Colonic mucosa (tissue), 4 donors: Measurements from ENCODE around the gene TRIM44. TPM values are rescaled to one million over a fixed set of nuclear protein-coding genes. Genes with fewer than 3 reads are reported as not detected.
"Not testable (repeated sequence)": the region's sequence is repeated elsewhere in the genome, so short reads cannot be mapped to it uniquely, and the experiment has no call there.

Experiments
- DNase-seq: peaks from one replicate; pipeline ENCODE4 v3.0.0-alpha.2; 2020
- H3K27ac ChIP-seq: fragments of 200-600 bp; one replicate; pipeline ENCODE4 v1.8.0; 2021
- H3K27me3 ChIP-seq: fragments of 200-600 bp; one replicate; pipeline ENCODE4 v1.8.0; 2021
- H3K36me3 ChIP-seq: fragments of 200-600 bp; one replicate; pipeline ENCODE4 v1.8.0; 2021
- H3K4me1 ChIP-seq: fragments of 200-600 bp; one replicate; pipeline ENCODE4 v1.8.0; 2021; ENCODE audit warnings: mild to moderate bottlenecking
- H3K4me3 ChIP-seq: fragments of 200-600 bp; one replicate; pipeline ENCODE4 v1.8.0; 2021
- H3K9ac ChIP-seq, 2 donors: one replicate each; pipeline ENCODE4 v1.7.0; 2013; ENCODE audit warnings: control low read depth in 2 of 2, low read depth in 2 of 2, low read length in 2 of 2
- H3K9me3 ChIP-seq: fragments of 200-600 bp; one replicate; pipeline ENCODE4 v1.8.0; 2021
- intact Hi-C: fragments of 100-400 bp; cut with DNase I; formaldehyde crosslinking; loops from one replicate; pipeline ENCODE4 v1.14.1; 2022
- total RNA-seq, 2 donors: library from RNA; stranded (reverse); fragmentation: NEBNext Ultra II Directional in 1 of 2; extraction: Animal tissue kit (Norgen Biotek cat#: 25700) in 1 of 2; gene quantifications; one replicate each; pipeline ENCODE4 v1.2.1, GENCODE V29; 2021
- TF ChIP-seq, protein P1 (sequence below): fragments of 200-600 bp; IDR thresholded peaks from one replicate; pipeline ENCODE4 v1.8.0; 2022; ENCODE audit warnings: antibody characterized with exemption, mild to moderate bottlenecking
- donor health status: healthy.
- donor health status: DM: no; HTN: no; CAD: no.
- donor health status: DM: no; HTN: no; CAD: no.

TRIM44 gene
- total RNA-seq, 2 donors from 2014 or later = 38.8 to 47.0 TPM

GRCh38 chr11:35825386-35825785 is 162.8 kb downstream of the TRIM44 start:
- Histone ChIP-seq H3K36me3 (no peaks in the 10 kb centered on the region), H3K9me3 (no peaks in the 10 kb centered on the region), H3K4me3 (no peak overlapping the region), H3K4me1 (no peaks in the 10 kb centered on the region), H3K9ac (no peak overlapping the region), H3K27me3 (no peaks in the 10 kb centered on the region), H3K27ac (no peak overlapping the region)
- TF ChIP-seq, protein P1, sequence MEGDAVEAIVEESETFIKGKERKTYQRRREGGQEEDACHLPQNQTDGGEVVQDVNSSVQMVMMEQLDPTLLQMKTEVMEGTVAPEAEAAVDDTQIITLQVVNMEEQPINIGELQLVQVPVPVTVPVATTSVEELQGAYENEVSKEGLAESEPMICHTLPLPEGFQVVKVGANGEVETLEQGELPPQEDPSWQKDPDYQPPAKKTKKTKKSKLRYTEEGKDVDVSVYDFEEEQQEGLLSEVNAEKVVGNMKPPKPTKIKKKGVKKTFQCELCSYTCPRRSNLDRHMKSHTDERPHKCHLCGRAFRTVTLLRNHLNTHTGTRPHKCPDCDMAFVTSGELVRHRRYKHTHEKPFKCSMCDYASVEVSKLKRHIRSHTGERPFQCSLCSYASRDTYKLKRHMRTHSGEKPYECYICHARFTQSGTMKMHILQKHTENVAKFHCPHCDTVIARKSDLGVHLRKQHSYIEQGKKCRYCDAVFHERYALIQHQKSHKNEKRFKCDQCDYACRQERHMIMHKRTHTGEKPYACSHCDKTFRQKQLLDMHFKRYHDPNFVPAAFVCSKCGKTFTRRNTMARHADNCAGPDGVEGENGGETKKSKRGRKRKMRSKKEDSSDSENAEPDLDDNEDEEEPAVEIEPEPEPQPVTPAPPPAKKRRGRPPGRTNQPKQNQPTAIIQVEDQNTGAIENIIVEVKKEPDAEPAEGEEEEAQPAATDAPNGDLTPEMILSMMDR = no peak
- DNase-seq = no peak
- intact Hi-C loops = loop anchor here (10.0 kb wide), 1 partner anchor 309 kb away; no protein-coding TSS in a partner anchor

GRCh38 chr11:35826006-35826405 is 163.4 kb downstream of the TRIM44 start:
- no peak overlapping the region for H3K9ac ChIP-seq
- H3K36me3 ChIP-seq = no peaks in the 10 kb centered on the region
- H3K27ac ChIP-seq = no peak overlapping the region
- TF ChIP-seq, protein P1 = no peak
- H3K9me3 ChIP-seq = no peaks in the 10 kb centered on the region
- no peak overlapping the region for H3K4me3 ChIP-seq
- H3K4me1 ChIP-seq = no peaks in the 10 kb centered on the region
- no peak for DNase-seq
- intact Hi-C loops = loop anchor here (10.0 kb wide), 1 partner anchor 309 kb away; no protein-coding TSS in a partner anchor
- no peaks in the 10 kb centered on the region for H3K27me3 ChIP-seq

GRCh38 chr11:35826949-35827348 is 164.4 kb downstream of the TRIM44 start:
- no peak overlapping the region for H3K9ac ChIP-seq
- intact Hi-C loops = loop anchor here (10.0 kb wide), 1 partner anchor 308 kb away; no protein-coding TSS in a partner anchor
- H3K9me3 ChIP-seq = no peaks in the 10 kb centered on the region
- DNase-seq = no peak
- no peak overlapping the region for H3K4me3 ChIP-seq
- no peaks in the 10 kb centered on the region for H3K27me3 ChIP-seq
- no peaks in the 10 kb centered on the region for H3K4me1 ChIP-seq
- H3K36me3 ChIP-seq = no peaks in the 10 kb centered on the region
- H3K27ac ChIP-seq = no peak overlapping the region
- TF ChIP-seq, protein P1 = no peak

DNA sequence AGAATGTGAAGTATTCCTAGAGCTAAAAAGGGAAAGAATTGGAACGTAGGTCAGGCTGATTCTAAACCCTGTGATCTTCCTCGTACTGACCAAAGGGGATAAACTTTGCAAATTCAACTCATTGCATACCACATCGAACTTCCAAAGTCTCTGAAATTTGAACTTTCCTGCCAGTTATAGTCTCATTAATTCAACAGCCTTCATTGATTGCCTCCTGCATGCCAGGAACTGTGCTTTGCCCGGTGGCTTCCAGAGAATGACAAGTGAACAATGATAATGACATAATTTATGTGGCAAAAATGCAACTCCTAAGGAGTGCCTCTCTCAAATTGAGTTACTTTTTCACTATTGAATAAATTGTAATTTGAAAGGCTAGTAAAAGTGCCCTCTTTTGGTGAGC is 173.6 kb downstream of the TRIM44 start:
- H3K4me1 ChIP-seq = no peaks in the 10 kb centered on the region
- H3K4me3 ChIP-seq = no peak overlapping the region
- H3K9me3 ChIP-seq = no peaks in the 10 kb centered on the region
- DNase-seq = no peak
- no peaks in the 10 kb centered on the region for H3K36me3 ChIP-seq
- TF ChIP-seq, protein P1 = no peak
- no peaks in the 10 kb centered on the region for H3K27me3 ChIP-seq
- H3K27ac ChIP-seq = no peak overlapping the region
- no peak overlapping the region for H3K9ac ChIP-seq
- intact Hi-C loops = no loop called here

DNA sequence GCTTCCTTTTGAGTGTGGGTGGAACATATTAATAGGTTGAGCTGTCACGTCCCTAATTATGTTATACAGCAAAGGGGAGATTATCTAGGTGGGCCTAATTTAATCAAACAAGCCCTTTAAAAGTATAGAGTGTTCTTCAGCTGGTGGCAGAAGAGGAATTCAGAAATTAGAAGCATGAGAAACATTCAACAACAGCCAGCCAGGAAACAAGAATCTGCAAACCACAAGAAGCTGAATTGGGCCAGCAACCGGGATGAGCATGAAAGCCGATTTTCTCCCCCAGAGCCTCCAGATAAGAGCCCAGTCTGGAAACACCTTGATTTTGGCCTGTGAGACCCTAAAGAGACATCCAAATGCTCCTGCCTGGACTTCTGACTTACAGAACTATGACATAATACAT is 175.5 kb downstream of the TRIM44 start:
- H3K4me1 ChIP-seq = no peaks in the 10 kb centered on the region
- H3K9ac ChIP-seq = no peak overlapping the region
- no peak overlapping the region for H3K4me3 ChIP-seq
- no peak overlapping the region for H3K27ac ChIP-seq
- no peaks in the 10 kb centered on the region for H3K36me3 ChIP-seq
- H3K9me3 ChIP-seq = no peaks in the 10 kb centered on the region
- no peak for DNase-seq
- TF ChIP-seq, protein P1 = no peak
- H3K27me3 ChIP-seq = no peaks in the 10 kb centered on the region
- intact Hi-C loops = no loop called here

DNA sequence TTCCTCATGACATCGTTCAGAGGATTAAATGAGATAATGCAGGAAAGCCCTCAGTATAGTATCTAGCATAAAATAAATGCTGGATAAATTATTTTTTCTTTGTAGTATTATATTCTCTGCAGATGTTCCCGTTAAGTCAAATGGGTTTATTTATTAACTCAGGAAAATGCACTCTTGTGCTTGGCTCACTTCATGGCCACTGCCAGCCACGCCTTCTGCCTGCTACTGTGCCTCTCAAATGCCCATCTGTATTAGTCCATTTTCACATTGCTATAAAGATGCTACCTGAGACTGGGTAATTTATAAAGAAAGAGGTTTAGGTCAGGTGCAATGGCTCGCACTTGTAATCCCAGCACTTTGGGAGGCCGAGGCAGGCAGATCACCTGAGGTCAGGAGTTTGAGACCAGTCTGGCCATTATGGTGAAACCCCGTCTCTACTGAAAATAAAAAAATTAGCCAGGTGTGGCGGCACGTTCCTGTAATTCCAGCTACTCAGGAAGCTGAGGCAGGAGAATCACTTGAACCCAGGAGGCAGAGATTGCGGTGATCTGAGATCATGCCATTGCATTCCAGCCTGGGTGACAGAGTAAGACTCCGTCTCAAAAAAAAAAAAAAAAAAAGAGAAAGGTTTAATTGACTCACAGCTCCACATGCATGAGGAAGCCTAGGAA is 176.3 kb downstream of the TRIM44 start:
- DNase-seq, H3K36me3 ChIP-seq, H3K9me3 ChIP-seq, H3K4me3 ChIP-seq, H3K9ac ChIP-seq, H3K4me1 ChIP-seq, H3K27ac ChIP-seq, intact Hi-C loops, H3K27me3 ChIP-seq: not testable (repeated sequence)
